Liver (tissue), 9 donors: ENCODE data around the gene ZFYVE9. TPM values are rescaled to one million over a fixed set of nuclear protein-coding genes. Genes with fewer than 3 reads are reported as not detected.

Source experiments
- DNase-seq: peaks from one replicate; pipeline ENCODE4 v3.0.0-alpha.2; 2017; ENCODE audit warnings: low spot score
- H3K27ac ChIP-seq, 2 donors: one replicate each; pipeline ENCODE4 v1.7.0; 2013; ENCODE audit warnings: inconsistent platforms in 2 of 2, low read length in 2 of 2, control low read depth in 1 of 2, low read depth in 1 of 2, mild to moderate bottlenecking in 1 of 2
- H3K27me3 ChIP-seq, 4 donors: one replicate each; pipeline versions ENCODE4 v1.6.1 to v1.7.0; 2013; ENCODE audit warnings: low read length in 3 of 4, inconsistent platforms in 1 of 4, mild to moderate bottlenecking in 1 of 4, moderate library complexity in 1 of 4; ENCODE audit not compliant: control insufficient read depth in 4 of 4, insufficient read depth in 4 of 4
- H3K36me3 ChIP-seq, 4 donors: one replicate each; pipeline versions ENCODE4 v1.6.1 to v1.7.0; 2013; ENCODE audit warnings: low read length in 3 of 4, mild to moderate bottlenecking in 3 of 4, low read depth in 1 of 4, moderate library complexity in 1 of 4; ENCODE audit not compliant: control insufficient read depth in 4 of 4, insufficient read depth in 3 of 4
- H3K4me1 ChIP-seq, 4 donors: one replicate each; pipeline versions ENCODE4 v1.6.1 to v1.7.0; 2013; ENCODE audit warnings: low read length in 3 of 4, mild to moderate bottlenecking in 3 of 4, moderate library complexity in 1 of 4; ENCODE audit not compliant: control insufficient read depth in 4 of 4, insufficient read depth in 4 of 4
- H3K4me3 ChIP-seq, 3 donors: one replicate each; pipeline versions ENCODE4 v1.6.1 to v1.7.0; 2013; ENCODE audit warnings: low read length in 3 of 3, control low read depth in 1 of 3, low read depth in 1 of 3, mild to moderate bottlenecking in 1 of 3
- H3K9ac ChIP-seq, 2 donors: one replicate each; pipeline ENCODE4 v1.7.0; 2013; ENCODE audit warnings: low read length in 2 of 2, mild to moderate bottlenecking in 2 of 2, moderate library complexity in 2 of 2, control low read depth in 1 of 2, low read depth in 1 of 2
- H3K9me3 ChIP-seq, 4 donors: one replicate each; pipeline versions ENCODE4 v1.6.1 to v1.7.0; 2013; ENCODE audit warnings: low read length in 3 of 4; ENCODE audit not compliant: control insufficient read depth in 4 of 4
- EGR1 ChIP-seq, 2 donors: IDR thresholded peaks; 2 replicates each; pipeline ENCODE4 v1.6.1; 2016 to 2018; ENCODE audit warnings: antibody characterized with exemption in 2 of 2, low read depth in 2 of 2
- FOXA2 ChIP-seq: IDR thresholded peaks from 2 replicates; pipeline ENCODE4 v1.6.1; 2016; ENCODE audit warnings: antibody characterized with exemption
- GABPA ChIP-seq, 2 donors: IDR thresholded peaks in 1 of 2; conservative IDR thresholded peaks in 1 of 2; 2 replicates each; pipeline ENCODE4 v1.6.1; 2016; ENCODE audit warnings: antibody characterized with exemption in 2 of 2, mild to moderate bottlenecking in 1 of 2, moderate library complexity in 1 of 2
- HNF4A ChIP-seq, 2 donors: conservative IDR thresholded peaks; 2 replicates each; pipeline ENCODE4 v1.6.1; 2016; ENCODE audit warnings: antibody characterized with exemption in 2 of 2, mild to moderate bottlenecking in 2 of 2
- NR2F2 ChIP-seq: IDR thresholded peaks from 2 replicates; pipeline ENCODE4 v1.6.1; 2016; ENCODE audit warnings: antibody characterized with exemption
- RAD21 ChIP-seq, 2 donors: IDR thresholded peaks; 2 replicates each; pipeline ENCODE4 v1.6.1; 2016; ENCODE audit warnings: antibody characterized with exemption in 2 of 2, mild to moderate bottlenecking in 2 of 2
- RXRA ChIP-seq, 2 donors: IDR thresholded peaks; 2 replicates each; pipeline ENCODE4 v1.6.1; 2017 to 2018; ENCODE audit warnings: antibody characterized with exemption in 2 of 2, mild to moderate bottlenecking in 1 of 2
- SP1 ChIP-seq: IDR thresholded peaks from 2 replicates; pipeline ENCODE4 v1.6.1; 2018; ENCODE audit warnings: antibody characterized with exemption, mild to moderate bottlenecking
- TAF1 ChIP-seq: conservative IDR thresholded peaks from 2 replicates; pipeline ENCODE4 v1.6.1; 2016; ENCODE audit warnings: antibody characterized with exemption, mild to moderate bottlenecking
- YY1 ChIP-seq: IDR thresholded peaks from 2 replicates; pipeline ENCODE4 v1.6.1; 2016; ENCODE audit warnings: antibody characterized with exemption, mild to moderate bottlenecking
- WGBS: extraction: QIAGEN DNeasy Blood & Tissue Kit; methylation state at CpG from one replicate; pipeline ENCODE4 v1.1.7; 2013; 5-methylcytosine and 5-hydroxymethylcytosine counted together
- polyA plus RNA-seq, 2 donors: library from polyadenylated mRNA; stranded (reverse) in 1 of 2; unstranded in 1 of 2; fragments of 200-250 nt in 1 of 2; fragments of >200 nt in 1 of 2; fragmentation: Nextera tagmentation in 1 of 2; extraction: Ambion mirVana in 1 of 2; gene quantifications; one replicate each; pipeline versions ENCODE4 v1.2.1 to v1.2.3, GENCODE V29; 2013 to 2015
- total RNA-seq, 2 donors: library from RNA; depleted of rRNA; stranded (reverse); fragments of >200 nt; gene quantifications; one replicate each; pipeline ENCODE4 v1.2.3, GENCODE V29; 2014
- TF ChIP-seq, protein P1 (sequence below): IDR thresholded peaks from 2 replicates; pipeline ENCODE4 v1.6.1; 2016; ENCODE audit warnings: antibody characterized with exemption, mild to moderate bottlenecking
- TF ChIP-seq, protein P2 (sequence below): IDR thresholded peaks from 2 replicates; pipeline ENCODE4 v1.6.1; 2016; ENCODE audit warnings: antibody characterized with exemption
- TF ChIP-seq, protein P3 (sequence below): fragments of 150-350 bp; IDR thresholded peaks from 2 replicates; pipeline ENCODE4 v1.5.1; 2017; ENCODE audit warnings: improper control_type of control experiment, low read depth, low read length; ENCODE audit not compliant: missing input control
- donor health status: healthy.
- donor health status: healthy.
- donor health status: healthy.
- donor health status: healthy.
- donor health status: healthy.

The ZFYVE9 gene
- total and polyA plus RNA-seq, 4 donors: 3.8 to 20.9 (median 7.7) TPM

DNA sequence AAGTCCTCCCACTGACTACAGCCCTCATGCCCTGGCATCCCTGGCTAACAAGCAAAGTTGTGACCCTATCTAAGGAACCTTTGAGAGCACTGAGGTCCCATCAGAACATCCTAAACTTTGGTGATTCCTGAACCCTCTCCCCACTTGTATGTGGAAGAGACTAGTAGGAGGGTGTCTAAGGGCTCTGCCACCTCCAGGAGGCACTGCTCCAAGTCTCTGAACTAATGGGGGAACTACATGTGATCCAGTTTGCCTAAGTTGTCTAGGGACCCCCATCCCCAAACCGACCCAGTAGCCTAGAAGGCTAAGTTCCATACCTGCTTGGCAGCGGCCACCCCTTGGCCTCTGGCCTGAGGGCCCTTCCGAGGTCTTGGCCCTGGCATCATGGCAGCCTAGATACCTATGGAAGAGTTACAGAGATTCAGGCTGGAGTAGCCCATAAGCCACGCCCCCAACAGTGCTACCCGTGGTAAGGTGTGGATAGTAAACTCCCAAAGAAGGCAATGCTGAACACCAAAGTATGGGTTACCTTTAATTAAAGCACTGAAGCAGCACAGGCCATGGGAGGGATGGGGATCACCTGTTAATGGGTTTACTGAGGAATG is 222.4 kb downstream of the ZFYVE9 start (continued):
- TF ChIP-seq, protein P1, sequence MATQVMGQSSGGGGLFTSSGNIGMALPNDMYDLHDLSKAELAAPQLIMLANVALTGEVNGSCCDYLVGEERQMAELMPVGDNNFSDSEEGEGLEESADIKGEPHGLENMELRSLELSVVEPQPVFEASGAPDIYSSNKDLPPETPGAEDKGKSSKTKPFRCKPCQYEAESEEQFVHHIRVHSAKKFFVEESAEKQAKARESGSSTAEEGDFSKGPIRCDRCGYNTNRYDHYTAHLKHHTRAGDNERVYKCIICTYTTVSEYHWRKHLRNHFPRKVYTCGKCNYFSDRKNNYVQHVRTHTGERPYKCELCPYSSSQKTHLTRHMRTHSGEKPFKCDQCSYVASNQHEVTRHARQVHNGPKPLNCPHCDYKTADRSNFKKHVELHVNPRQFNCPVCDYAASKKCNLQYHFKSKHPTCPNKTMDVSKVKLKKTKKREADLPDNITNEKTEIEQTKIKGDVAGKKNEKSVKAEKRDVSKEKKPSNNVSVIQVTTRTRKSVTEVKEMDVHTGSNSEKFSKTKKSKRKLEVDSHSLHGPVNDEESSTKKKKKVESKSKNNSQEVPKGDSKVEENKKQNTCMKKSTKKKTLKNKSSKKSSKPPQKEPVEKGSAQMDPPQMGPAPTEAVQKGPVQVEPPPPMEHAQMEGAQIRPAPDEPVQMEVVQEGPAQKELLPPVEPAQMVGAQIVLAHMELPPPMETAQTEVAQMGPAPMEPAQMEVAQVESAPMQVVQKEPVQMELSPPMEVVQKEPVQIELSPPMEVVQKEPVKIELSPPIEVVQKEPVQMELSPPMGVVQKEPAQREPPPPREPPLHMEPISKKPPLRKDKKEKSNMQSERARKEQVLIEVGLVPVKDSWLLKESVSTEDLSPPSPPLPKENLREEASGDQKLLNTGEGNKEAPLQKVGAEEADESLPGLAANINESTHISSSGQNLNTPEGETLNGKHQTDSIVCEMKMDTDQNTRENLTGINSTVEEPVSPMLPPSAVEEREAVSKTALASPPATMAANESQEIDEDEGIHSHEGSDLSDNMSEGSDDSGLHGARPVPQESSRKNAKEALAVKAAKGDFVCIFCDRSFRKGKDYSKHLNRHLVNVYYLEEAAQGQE: no peak
- TF ChIP-seq, protein P2, sequence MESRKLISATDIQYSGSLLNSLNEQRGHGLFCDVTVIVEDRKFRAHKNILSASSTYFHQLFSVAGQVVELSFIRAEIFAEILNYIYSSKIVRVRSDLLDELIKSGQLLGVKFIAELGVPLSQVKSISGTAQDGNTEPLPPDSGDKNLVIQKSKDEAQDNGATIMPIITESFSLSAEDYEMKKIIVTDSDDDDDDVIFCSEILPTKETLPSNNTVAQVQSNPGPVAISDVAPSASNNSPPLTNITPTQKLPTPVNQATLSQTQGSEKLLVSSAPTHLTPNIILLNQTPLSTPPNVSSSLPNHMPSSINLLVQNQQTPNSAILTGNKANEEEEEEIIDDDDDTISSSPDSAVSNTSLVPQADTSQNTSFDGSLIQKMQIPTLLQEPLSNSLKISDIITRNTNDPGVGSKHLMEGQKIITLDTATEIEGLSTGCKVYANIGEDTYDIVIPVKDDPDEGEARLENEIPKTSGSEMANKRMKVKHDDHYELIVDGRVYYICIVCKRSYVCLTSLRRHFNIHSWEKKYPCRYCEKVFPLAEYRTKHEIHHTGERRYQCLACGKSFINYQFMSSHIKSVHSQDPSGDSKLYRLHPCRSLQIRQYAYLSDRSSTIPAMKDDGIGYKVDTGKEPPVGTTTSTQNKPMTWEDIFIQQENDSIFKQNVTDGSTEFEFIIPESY: no peak
- TF ChIP-seq GABPA (IDR thresholded peaks at IDR 0.05 in 1 of 2, conservative IDR thresholded peaks at IDR 0.05 in 1 of 2) (no peak), FOXA2 (no peak), NR2F2 (no peak)

DNA sequence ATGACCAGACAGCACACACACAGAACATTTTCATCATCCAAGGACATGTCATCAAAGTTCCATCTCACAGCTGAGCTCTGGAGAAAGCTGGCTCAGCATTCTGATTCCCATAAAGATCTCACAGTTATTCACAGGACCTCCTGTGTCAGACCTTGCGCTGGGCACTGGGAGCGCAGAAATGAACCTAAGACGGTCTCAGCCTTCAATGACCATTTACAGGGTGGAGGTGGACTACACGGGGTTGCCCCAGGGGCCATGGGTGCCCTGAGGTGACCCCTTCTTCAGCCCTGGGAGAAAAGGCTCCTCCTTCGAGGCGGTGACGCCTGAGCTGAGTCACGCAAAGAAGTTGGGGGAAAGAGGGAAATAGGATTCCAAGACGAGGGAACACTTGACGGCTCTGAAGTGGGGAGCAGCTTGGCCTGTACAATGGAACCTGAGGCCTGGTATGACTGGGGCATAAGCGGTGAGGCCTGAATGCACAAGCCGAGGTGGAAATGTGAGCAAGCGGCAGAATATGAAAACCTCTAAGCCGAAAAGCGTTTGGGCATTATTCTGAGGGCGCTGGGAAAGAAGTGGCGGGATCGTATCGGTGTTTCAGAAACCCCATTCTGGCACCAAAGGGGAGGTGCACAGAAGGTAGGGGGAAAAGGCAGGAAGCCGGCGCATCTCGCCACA is 223.3 kb downstream of the ZFYVE9 start:
- no peaks in the 10 kb centered on the region for H3K27me3 ChIP-seq
- peak; percentile 43 for DNase-seq
- H3K9me3 ChIP-seq: no peaks in the 10 kb centered on the region
- peak overlapping the region; percentile 26 to 56 for H3K9ac ChIP-seq
- peaks cover 5 to 24% (median 18%) of the 10 kb centered on the region in 4 donors for H3K36me3 ChIP-seq
- peak overlapping the region; percentile 72 to 90 for H3K27ac ChIP-seq
- H3K4me3 ChIP-seq: peak overlapping the region; percentile 59 to 90 (median 81)
- 11% methylated on average over 22 of the region's 22 CpGs for WGBS
- H3K4me1 ChIP-seq: peaks cover 4 to 24% (median 17%) of the 10 kb centered on the region in 4 donors
- TF ChIP-seq RXRA (IDR thresholded peaks at IDR 0.05) (peak; percentile 42 to 60), YY1 (peak; percentile 10), HNF4A (conservative IDR thresholded peaks at IDR 0.05) (no peak), RAD21 (IDR thresholded peaks at IDR 0.05) (no peak)

DNA sequence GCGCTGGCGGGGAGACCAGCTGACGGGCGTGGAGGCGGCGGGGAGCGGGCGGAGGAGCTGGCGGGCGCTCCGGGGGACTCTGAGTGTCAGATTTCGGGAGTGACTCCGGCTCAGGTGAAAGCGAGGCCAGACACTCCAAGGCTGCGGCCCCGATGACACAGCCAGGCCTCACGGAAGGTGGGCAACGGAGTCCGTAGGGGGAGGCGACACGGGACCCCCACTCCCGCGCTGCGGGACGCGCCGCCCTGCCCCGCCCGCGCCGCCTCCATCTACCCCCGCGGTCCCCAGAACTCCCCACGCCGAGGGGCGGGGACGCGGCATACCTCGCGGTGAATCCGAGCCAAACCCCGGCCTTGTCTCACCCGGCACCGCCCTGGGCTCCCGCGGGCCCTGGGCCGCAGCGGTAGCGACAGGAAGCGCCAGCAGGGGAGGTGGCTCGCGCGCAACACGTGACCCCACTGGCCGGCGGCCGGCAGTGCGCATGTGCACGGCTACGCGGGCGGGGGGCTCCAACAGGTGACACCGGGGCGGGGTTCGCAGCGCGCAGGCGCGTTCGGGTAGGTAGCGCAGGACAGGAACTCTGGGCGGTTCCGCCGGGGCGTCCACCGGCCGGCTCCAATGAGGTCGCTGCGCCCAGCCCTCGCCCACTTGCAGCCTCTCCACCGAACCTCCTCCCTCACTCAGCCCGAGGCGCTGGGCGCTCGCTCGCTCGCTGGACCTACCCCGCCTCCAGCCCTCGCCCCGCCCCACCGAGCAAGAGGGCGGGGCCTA is 224.0 kb downstream of the ZFYVE9 start, which contains the start of gene CC2D1B:
Gene CC2D1B (minus strand): TSS at position 460 of the 771 bp plus-strand sequence. CDS start 1,585 bp downstream, outside the sequence.
- Histone ChIP-seq H3K9me3 (no peaks in the 10 kb centered on the region), H3K27ac (peak within 1 kb of the TSS; percentile 72 to 90), H3K9ac (peak within 1 kb of the TSS; percentile 26 to 56), H3K4me1 (peaks cover 4 to 24% (median 17%) of the 10 kb centered on the region in 4 donors), H3K4me3 (peak within 1 kb of the TSS; percentile 59 to 90 (median 81)), H3K27me3 (no peaks in the 10 kb centered on the region), H3K36me3 (peaks cover 0 to 17% (median 13%) of the 10 kb centered on the region in 4 donors)
- TF ChIP-seq TAF1 (no peak), FOXA2 (no peak), EGR1 (IDR thresholded peaks at IDR 0.05; ENCODE audit: low read depth in 2 of 2) (peak in 1 of 2 donors; percentile 11), SP1 (peak; percentile 86), RXRA (IDR thresholded peaks at IDR 0.05) (peak in 1 of 2 donors; percentile 12), GABPA (IDR thresholded peaks at IDR 0.05 in 1 of 2, conservative IDR thresholded peaks at IDR 0.05 in 1 of 2) (peak in 1 of 2 donors; percentile 79), YY1 (peak; percentile 35)
- TF ChIP-seq, protein P3, sequence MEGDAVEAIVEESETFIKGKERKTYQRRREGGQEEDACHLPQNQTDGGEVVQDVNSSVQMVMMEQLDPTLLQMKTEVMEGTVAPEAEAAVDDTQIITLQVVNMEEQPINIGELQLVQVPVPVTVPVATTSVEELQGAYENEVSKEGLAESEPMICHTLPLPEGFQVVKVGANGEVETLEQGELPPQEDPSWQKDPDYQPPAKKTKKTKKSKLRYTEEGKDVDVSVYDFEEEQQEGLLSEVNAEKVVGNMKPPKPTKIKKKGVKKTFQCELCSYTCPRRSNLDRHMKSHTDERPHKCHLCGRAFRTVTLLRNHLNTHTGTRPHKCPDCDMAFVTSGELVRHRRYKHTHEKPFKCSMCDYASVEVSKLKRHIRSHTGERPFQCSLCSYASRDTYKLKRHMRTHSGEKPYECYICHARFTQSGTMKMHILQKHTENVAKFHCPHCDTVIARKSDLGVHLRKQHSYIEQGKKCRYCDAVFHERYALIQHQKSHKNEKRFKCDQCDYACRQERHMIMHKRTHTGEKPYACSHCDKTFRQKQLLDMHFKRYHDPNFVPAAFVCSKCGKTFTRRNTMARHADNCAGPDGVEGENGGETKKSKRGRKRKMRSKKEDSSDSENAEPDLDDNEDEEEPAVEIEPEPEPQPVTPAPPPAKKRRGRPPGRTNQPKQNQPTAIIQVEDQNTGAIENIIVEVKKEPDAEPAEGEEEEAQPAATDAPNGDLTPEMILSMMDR: peak; percentile 50
- WGBS: under 1% methylated on average over 92 of the region's 92 CpGs
- peak; percentile 94 for DNase-seq
